Measurements from ENCODE around the gene TXK. TPM values are rescaled to one million over a fixed set of nuclear protein-coding genes. Genes with fewer than 3 reads are reported as not detected.
A peak's percentile ranks its signal among the peaks of the same experiment; 100 is the strongest.

TXK gene
- total and polyA plus RNA-seq, 12 donors: 0.55 to 4.9 (median 1.4) TPM

GRCh38 chr4:48130100-48130499, 4.0 kb downstream of the TXK start:
- intact Hi-C loops (cut with DNase I): loop anchor here in 1 of 2 donors (10.0 kb wide), 1 partner anchor 145 kb away; no protein-coding TSS in a partner anchor
- Histone ChIP-seq H3K4me1 (replicated peaks in 1 of 2) (peaks cover 5 to 11% of the 10 kb centered on the region in 2 donors), H3K36me3 (replicated peaks in 1 of 2) (no peaks in the 10 kb centered on the region), H3K9me3 (replicated peaks in 1 of 3) (no peaks in the 10 kb centered on the region), H3K27me3 (no peaks in the 10 kb centered on the region), H3K27ac (no peak overlapping the region), H3K4me3 (no peak overlapping the region)
- TF ChIP-seq, protein P1, sequence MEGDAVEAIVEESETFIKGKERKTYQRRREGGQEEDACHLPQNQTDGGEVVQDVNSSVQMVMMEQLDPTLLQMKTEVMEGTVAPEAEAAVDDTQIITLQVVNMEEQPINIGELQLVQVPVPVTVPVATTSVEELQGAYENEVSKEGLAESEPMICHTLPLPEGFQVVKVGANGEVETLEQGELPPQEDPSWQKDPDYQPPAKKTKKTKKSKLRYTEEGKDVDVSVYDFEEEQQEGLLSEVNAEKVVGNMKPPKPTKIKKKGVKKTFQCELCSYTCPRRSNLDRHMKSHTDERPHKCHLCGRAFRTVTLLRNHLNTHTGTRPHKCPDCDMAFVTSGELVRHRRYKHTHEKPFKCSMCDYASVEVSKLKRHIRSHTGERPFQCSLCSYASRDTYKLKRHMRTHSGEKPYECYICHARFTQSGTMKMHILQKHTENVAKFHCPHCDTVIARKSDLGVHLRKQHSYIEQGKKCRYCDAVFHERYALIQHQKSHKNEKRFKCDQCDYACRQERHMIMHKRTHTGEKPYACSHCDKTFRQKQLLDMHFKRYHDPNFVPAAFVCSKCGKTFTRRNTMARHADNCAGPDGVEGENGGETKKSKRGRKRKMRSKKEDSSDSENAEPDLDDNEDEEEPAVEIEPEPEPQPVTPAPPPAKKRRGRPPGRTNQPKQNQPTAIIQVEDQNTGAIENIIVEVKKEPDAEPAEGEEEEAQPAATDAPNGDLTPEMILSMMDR (IDR thresholded peaks at IDR 0.05): no peak
- no peak for TF ChIP-seq POLR2A (IDR thresholded peaks at IDR 0.05)
- WGBS, 4 donors: 89 to 100% (median 93%) methylated on average over 7 of the region's 7 CpGs
- DNase-seq: no peak

DNA sequence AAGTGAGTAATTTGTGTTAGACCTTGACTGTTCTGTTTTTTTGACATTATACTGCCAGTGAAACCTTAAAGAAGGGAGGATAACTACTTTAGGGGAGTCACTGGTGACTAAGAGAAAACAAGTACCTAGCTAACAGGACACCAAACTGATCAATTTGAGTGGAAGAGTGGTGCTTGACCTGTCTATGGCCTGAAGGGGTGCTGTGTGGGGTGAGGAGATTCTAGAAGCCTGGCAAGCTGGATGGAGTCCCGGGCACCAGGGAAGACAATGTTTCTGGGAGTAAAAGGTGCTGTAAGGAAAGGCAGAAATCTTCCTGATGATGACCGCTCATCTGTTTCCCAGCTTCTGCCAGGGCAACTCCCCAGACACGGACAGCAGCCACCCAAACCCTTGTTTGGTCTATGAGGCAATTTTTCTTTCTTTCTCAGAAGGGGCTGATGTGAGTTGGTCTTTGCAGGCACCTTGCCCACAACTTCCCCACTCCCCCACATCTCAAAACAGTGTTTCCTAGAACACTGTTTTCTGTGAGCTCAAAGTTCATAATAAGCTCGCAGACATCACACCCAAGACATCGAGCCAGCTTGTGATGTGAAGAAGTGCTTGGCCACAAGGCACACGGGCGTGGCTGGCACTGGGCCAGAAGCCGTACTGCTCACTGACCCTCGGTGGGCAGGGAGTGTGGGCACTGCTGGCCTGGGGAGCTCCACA, 4.6 kb downstream of the TXK start:
- no peak for TF ChIP-seq POLR2A (IDR thresholded peaks at IDR 0.05)
- TF ChIP-seq, protein P1 (IDR thresholded peaks at IDR 0.05): no peak
- intact Hi-C loops (cut with DNase I): loop anchor here (10.0 kb wide), 1 partner anchor 145 kb away; no protein-coding TSS in a partner anchor
- Histone ChIP-seq H3K4me3 (no peak overlapping the region), H3K4me1 (replicated peaks in 1 of 2) (peaks cover 5 to 11% of the 10 kb centered on the region in 2 donors), H3K9me3 (replicated peaks in 1 of 3) (no peaks in the 10 kb centered on the region), H3K27ac (no peak overlapping the region), H3K36me3 (replicated peaks in 1 of 2) (no peaks in the 10 kb centered on the region), H3K27me3 (no peaks in the 10 kb centered on the region)
- WGBS, 4 donors: 52 to 73% (median 62%) methylated on average over 9 of the region's 9 CpGs
- DNase-seq: no peak

- TF ChIP-seq, protein P1 (IDR thresholded peaks at IDR 0.05): peak; percentile 18 to 72 (median 62)
- no peak for TF ChIP-seq POLR2A (IDR thresholded peaks at IDR 0.05)
- peak; percentile 59 to 81 (median 69) for DNase-seq
- H3K36me3 ChIP-seq (replicated peaks in 1 of 2): no peaks in the 10 kb centered on the region
- H3K4me1 ChIP-seq (replicated peaks in 1 of 2): peaks cover 5 to 11% of the 10 kb centered on the region in 2 donors
- H3K4me3 ChIP-seq: peak overlapping the region in 1 of 4 donors; percentile 31
- H3K9me3 ChIP-seq (replicated peaks in 1 of 3): no peaks in the 10 kb centered on the region
- H3K27me3 ChIP-seq: no peaks in the 10 kb centered on the region
- H3K27ac ChIP-seq: peak overlapping the region in 2 of 5 donors; percentile 44 to 59
- WGBS, 4 donors: 10 to 13% (median 12%) methylated on average over 13 of the region's 13 CpGs
- intact Hi-C loops (cut with DNase I): loop anchor here in 1 of 2 donors (10.0 kb wide), 1 partner anchor 147 kb away; no protein-coding TSS in a partner anchor
Observed at GRCh38 chr4:48127682-48128404, 6.2 kb downstream of the TXK start.

- intact Hi-C loops (cut with DNase I): loop anchor here in 1 of 2 donors (10.0 kb wide), 1 partner anchor 148 kb away; no protein-coding TSS in a partner anchor
- H3K36me3 ChIP-seq (replicated peaks in 1 of 2): no peaks in the 10 kb centered on the region
- 51 to 60% (median 57%) methylated on average over 3 of the region's 3 CpGs for WGBS, 4 donors
- no peak overlapping the region for H3K27ac ChIP-seq
- no peaks in the 10 kb centered on the region for H3K9me3 ChIP-seq (replicated peaks in 1 of 3)
- H3K4me1 ChIP-seq (replicated peaks in 1 of 2): peaks cover 5 to 11% of the 10 kb centered on the region in 2 donors
- H3K4me3 ChIP-seq: no peak overlapping the region
- no peak for TF ChIP-seq POLR2A (IDR thresholded peaks at IDR 0.05)
- TF ChIP-seq, protein P1 (IDR thresholded peaks at IDR 0.05): no peak
- DNase-seq: no peak
- H3K27me3 ChIP-seq: no peaks in the 10 kb centered on the region
Observed at GRCh38 chr4:48127231-48127630, 6.8 kb downstream of the TXK start.
